Measurements from ENCODE around the gene ELFN2.

DNA sequence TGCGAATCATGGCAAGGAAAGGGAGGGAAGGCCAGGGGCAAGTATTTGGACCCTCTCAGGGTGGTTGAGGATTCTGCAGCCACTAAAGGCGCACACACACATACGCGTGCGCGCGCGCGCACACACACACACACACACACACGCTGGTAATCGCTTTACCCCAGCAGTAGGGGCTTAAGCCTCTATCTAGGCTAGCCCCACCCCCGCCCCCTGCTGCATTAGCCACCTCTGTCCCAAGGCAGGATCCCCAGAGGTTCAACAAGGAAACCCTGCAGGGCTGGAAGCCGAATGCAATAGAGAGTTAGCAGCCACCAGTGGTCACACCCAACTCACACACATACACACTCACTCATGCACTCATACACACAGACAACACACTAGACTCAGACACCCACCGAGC, 28.6 kb upstream of the ELFN2 start:
- TF ChIP-seq, protein P1, sequence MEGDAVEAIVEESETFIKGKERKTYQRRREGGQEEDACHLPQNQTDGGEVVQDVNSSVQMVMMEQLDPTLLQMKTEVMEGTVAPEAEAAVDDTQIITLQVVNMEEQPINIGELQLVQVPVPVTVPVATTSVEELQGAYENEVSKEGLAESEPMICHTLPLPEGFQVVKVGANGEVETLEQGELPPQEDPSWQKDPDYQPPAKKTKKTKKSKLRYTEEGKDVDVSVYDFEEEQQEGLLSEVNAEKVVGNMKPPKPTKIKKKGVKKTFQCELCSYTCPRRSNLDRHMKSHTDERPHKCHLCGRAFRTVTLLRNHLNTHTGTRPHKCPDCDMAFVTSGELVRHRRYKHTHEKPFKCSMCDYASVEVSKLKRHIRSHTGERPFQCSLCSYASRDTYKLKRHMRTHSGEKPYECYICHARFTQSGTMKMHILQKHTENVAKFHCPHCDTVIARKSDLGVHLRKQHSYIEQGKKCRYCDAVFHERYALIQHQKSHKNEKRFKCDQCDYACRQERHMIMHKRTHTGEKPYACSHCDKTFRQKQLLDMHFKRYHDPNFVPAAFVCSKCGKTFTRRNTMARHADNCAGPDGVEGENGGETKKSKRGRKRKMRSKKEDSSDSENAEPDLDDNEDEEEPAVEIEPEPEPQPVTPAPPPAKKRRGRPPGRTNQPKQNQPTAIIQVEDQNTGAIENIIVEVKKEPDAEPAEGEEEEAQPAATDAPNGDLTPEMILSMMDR (conservative IDR thresholded peaks at IDR 0.05; ENCODE audit: low read depth, low read length), result no peak
- TF ChIP-seq EZH2 (IDR thresholded peaks at IDR 0.05; ENCODE audit: low read length, unreplicated experiment) (no peak), EZH2phosphoT487 (IDR thresholded peaks at IDR 0.05; ENCODE audit: borderline replicate concordance, low read length) (no peak)
